HPDE6-E6E7 (cell line): ENCODE results near the gene TMEM38B.

Experiments
- DNase-seq: peaks from one replicate; pipeline ENCODE4 v3.0.0; 2011; ENCODE audit warnings: missing footprints; ENCODE audit errors: extremely low spot score

TMEM38B gene

DNA sequence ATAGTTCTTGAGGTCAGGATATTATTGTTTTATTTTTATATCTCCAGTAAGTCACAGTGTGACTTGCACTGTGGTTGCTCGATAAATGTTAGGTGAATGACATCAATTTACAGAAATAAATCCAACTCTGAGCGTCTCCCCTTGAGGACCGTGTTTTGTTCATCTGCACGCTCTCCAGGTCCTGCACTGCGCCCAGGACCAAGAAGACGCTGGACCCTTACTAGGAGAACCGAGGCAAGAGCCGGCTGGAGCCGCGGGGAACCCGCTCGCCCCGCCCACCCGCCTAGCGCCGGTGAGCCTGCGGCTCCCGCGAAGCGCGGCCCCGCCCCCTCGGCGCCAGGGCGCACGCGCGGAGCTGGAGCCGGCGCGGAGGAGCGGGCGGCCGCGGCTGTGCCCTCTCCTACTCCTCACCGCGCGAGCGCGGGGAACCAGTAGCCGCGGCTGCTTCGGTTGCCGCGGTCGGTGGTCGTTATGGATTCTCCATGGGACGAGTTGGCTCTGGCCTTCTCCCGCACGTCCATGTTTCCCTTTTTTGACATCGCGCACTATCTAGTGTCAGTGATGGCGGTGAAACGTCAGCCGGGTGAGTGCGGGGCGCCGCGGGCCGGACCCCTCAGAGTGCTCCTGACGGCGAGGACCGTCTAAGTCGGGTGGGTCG, at the start of gene TMEM38B:
TSS of gene TMEM38B (plus strand) at position 352 of the 658 bp plus-strand sequence. CDS start at position 472, 120 bp downstream.
- DNase-seq, result peak; percentile 73

DNA sequence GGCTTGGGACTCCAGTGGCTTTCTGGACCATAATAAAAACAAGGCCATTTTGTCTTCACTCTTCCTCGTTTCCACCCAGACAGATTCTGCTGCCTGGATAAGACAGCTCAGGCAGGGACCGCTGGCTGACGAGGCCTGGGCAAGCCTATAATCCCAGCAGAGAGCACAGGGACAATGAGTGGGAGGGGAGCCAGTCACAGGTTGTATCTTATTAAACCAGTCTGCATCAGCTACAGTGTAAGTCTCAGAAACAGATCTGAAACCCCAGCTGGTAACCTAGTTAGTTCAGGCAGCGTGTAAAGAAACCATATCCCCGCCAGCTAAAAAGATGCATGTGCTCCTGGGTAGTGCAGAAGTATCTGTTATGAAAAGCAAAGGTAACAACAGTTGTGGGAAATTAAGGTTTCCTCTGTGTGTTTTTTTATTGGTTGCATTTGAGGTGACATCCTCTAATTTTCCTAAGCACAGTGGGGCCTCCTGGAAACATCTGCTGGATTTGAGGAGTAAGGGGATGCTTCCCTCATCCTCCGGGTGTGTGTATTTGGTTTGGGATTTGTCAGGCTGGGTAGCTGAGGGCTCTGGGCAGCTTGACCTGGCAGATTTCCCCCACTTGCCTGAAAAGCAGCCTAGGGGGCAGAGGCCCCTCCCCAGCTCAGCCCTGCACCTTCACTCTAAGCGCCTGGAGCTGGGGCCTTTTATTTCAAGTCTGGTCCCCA, 47.3 kb upstream of the TMEM38B start:
- DNase-seq, result no peak

- no peak for DNase-seq
These were observed 46.6 kb upstream of the TMEM38B start for GRCh38 chr9:105647595-105648349.

- DNase-seq, result no peak
These were observed 42.5 kb upstream of the TMEM38B start for GRCh38 chr9:105651806-105652205.

DNA sequence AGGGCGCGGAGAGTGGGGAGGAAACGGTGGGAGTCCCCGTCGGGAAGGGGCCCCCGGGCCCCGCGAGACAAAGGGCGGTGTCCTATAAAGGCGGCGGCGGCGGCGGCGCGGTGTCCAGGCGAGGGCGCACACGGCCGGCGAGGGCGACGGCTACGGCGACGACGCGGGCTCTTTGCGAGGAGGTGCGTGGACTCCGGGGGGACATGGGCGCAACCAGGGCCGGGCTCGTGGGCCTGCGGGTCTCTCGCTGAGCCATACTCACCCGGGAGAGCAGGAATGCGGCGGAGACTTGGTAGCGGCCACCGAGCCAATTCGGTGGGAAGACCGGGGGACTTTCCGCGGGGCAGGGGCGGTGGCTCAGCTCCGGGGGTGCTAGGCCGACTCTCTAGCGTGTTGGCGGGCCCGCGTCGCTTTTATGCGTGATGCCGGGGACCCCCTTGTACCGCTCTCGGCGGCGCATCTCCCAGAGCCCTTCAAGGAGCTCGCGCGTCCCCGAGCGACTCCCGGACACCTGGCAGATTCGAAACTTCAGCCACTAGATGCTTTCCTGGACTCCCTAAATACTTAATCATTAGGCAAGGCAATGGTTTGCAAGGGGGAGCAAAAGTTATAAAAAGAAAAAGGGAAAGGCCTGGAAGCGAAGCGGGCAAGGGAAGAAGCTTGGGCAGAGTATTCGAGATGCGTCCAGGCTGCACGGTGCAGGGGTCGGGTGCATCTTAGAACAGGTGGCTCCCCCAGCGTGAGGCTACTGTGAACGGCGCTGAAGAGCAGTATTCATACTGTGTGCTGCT, 38.0 kb upstream of the TMEM38B start:
- DNase-seq, result peak; percentile 15

GRCh38 chr9:105658351-105658750, 36.0 kb upstream of the TMEM38B start:
- DNase-seq, result no peak

DNA sequence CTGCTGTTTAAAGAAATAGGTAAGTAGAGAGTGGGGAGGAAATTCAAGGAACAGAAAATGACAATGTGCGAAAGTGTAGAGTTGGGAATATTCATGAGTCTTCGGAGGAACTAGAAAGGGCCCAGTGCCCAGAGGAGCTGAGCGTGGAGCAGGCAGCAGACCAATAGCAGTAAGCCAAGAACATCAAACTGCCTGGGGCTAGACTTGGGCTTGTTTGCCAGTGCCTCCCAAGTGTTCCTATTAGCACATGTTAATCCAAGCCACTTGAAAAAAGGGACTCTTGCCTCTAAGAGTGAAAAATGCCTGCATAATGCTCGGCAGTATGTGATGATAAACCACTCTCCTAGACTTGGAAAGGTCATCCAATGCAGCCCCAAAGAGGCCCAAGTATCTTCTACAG, 33.3 kb upstream of the TMEM38B start:
- no peak for DNase-seq

- no peak for DNase-seq
These were observed 31.9 kb upstream of the TMEM38B start, which contains the start of gene TAL2 for GRCh38 chr9:105662184-105663104. Gene TAL2 (plus strand): TSS chr9:105662457. CDS start chr9:105662497, 40 bp downstream.

GRCh38 chr9:105663914-105664313, 30.4 kb upstream of the TMEM38B start:
- DNase-seq, result no peak

DNA sequence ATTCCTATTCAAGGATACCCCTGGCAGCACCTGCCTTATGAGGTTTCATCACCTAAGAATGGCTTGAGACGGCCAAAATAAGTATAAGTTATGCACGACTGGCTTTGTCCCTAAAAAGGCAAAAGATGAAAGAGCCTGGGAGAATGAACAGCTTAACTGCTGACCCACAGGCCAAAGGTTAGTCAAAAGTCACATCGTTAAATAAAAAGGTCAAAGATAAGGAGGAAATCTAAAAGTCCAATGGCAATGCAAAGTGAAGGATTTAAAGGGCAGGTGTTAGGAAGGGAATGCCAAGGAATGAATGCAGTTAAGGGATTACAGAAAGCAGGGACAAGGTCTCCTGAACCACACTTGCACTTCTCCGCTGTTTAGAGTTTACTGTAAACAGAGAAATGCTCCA, 26.5 kb upstream of the TMEM38B start:
- no peak for DNase-seq

DNA sequence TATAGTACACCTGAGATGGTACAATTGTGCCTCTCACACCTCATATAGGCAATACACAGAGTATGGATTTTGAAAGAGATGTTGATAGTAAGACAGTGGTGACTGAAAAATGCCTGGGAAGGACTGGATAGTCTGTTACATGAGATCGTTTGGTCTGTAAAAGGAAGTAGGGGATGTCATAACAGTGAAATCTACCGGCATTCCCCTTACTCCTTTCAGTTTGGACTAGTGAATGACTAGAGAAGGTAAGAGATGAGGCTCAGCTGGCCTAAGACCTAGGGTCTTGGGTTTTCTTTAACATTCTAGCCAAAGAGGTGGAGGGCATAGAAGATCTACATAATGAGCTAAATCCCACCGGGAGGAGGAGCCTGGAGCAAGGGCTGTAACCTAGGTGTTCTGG, 24.0 kb upstream of the TMEM38B start:
- no peak for DNase-seq

DNA sequence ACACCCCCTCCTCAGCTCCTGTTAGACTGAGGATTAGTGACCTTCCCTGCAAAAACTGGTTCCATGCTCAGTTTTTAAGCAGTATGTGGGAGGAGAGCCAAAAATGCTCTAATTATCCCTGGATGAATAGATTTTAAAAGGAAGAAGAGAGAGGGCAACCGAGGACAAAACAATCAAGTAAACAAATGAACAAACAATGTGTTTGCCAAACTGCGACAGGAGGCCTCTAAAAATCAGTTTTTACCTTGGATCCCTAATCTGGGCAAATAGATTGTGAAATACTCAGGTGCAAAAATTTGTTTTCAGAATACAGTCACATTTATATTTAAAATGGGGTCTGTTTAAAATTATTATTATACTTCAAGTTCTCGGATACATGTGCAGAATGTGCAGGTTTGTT, 23.6 kb upstream of the TMEM38B start:
- no peak for DNase-seq

DNA sequence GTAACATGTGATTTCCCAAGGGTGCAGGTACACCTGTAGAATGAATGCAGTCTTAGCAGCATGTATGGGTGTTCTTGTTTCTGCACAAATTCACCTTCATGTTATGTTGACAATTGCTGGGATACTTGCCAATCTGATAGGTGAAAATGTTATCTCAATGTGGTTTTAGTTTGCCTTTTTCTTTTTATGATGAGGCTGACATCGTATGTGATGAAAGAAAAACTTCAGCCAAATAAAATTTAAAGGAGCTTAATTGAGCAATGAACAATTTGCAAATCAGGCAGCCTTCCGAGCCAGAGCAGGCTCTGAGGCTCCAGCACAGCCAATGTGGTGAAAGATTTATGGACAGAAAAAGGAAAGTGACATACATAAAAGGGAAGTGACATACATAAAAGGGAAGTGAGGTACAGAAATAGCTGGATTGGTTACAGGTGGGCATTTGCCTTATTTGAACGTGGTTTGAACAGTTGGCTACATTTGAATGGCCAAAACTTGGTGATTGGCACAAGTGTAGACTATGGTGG, 21.6 kb upstream of the TMEM38B start:
- no peak for DNase-seq

- no peak for DNase-seq
These were observed 20.4 kb upstream of the TMEM38B start for GRCh38 chr9:105673850-105674387.

DNA sequence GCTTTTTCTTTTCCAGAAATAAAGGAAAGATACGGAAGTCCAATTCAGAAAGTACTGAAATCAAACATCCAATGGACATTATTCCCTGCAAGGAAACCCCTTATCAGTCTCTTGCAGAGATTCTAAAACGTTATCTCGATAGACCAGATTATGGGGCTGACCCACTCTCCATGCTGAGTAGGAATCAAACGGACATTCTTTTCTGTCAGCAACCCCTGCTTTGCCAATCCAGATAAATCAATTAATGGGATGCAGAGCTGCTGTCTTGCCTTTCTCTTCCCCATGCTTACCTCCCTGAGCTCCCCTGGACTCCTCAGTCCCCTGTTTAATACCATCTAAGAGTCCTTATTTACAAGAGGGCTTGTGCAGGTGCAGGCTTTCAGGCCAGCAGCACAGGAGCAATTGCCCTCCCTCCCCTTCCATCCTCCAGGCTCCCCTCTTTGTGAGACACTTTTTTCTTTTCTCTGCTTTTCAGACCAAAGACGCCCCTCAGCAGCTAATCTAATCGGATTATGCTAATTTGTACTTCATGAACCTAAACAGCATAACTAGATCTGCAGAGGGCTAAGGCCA, 17.9 kb upstream of the TMEM38B start:
- DNase-seq, result no peak

- DNase-seq, result no peak
These were observed 16.2 kb upstream of the TMEM38B start for GRCh38 chr9:105678163-105678562.

GRCh38 chr9:105678781-105679180, 15.6 kb upstream of the TMEM38B start:
- no peak for DNase-seq

DNA sequence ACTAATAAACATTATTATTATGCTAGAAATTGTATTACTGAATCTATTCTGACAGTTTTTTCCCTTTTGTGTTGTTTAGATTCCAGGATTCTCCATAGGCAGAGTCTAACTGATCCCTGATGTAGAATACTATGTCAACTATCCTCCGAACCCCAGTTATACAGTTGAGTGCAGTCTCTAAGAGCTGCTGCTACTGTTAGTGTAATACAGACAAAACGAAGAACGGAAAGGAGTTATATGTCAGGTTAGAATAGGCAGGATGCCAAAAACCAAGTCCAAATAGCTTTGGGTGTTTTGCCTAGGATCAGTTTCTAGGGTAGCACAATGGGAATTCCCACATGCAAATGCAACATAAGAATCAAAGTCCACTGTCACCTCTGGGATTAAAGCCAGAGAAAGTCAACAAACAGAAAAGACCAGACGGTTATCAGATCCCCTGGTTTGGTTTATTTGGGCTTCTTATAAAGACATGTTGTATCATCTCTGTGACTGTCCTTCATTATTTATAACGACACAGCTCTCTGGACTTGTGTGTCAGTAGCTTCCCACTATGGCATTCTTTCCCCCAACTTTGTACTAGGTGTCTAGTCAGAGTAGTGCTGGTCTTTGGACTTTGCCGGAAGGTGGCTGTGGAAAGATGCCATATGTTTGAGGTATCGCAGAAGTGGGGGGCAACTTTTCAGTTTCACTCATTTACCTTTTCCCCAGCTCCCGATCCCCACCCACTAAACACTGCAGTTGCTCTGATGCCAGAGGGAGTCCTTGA, 14.9 kb upstream of the TMEM38B start:
- no peak for DNase-seq

DNA sequence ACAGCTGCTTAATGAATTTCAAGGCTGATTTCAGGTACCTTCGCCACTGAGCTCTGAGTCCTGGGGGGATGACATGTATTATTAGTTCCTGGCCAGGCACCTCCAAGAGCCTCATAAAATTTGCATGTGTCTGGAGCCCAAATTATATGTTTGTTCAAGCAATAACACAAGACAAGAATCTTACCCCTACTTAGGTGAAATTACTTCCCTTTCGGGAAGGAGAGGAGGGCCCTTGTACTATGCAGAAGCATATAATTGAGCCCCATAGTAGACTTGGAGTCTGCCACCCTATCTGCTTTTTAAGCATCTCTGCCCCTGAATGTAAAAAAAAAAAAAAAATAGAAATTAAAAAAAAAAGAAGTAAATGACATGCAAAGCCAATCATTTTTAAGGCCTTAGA, 13.0 kb upstream of the TMEM38B start:
- DNase-seq, result no peak
